OCI-LY3 (cell line): ENCODE measurements around the gene SDHC.
"Not testable (repeated sequence)": the region's sequence is repeated elsewhere in the genome, so short reads cannot be mapped to it uniquely, and the experiment has no call there.

ENCODE experiments used
- H2AFZ ChIP-seq: fragments of 200-600, 300-600 bp; shearing (Covaris generic); 2 replicates; pipeline ENCODE4 v1.6.0; 2014; ENCODE audit warnings: antibody characterized with exemption, low read depth, low read length
- H3K27ac ChIP-seq: fragments of 200-600, 300-600 bp; sonication (generic); 2 replicates; pipeline ENCODE4 v1.5.1; 2014; ENCODE audit warnings: mild to moderate bottlenecking, low read length, moderate library complexity, mixed read lengths
- H3K27me3 ChIP-seq: fragments of 200-600, 300-600 bp; sonication (generic); 2 replicates; pipeline ENCODE4 v1.6.1; 2014; ENCODE audit warnings: low read depth, low read length, mixed read lengths
- H3K36me3 ChIP-seq: fragments of 200-600, 300-600 bp; sonication (generic); replicated peaks from 2 replicates; pipeline ENCODE3; 2014; ENCODE audit warnings: low read depth, low read length, mixed read lengths
- H3K4me1 ChIP-seq: fragments of 300-600, 200-600 bp; sonication (generic); 2 replicates; pipeline ENCODE4 v1.6.1; 2014; ENCODE audit warnings: low read length, mixed read lengths
- H3K4me2 ChIP-seq: fragments of 200-600, 300-600 bp; sonication (generic); 2 replicates; pipeline ENCODE4 v1.6.1; 2014; ENCODE audit warnings: low read length, mixed read lengths
- H3K4me3 ChIP-seq: fragments of 300-600, 200-600 bp; sonication (generic); 2 replicates; pipeline ENCODE4 v1.5.1; 2014; ENCODE audit warnings: antibody characterized with exemption, mild to moderate bottlenecking, low read length, moderate library complexity
- H3K79me2 ChIP-seq: fragments of 300-600, 200-600 bp; shearing (Covaris generic); 2 replicates; pipeline ENCODE4 v1.6.1; 2014; ENCODE audit warnings: mild to moderate bottlenecking, low read length, mixed read lengths
- H3K9ac ChIP-seq: fragments of 300-600, 200-600 bp; shearing (Covaris generic); 2 replicates; pipeline ENCODE4 v1.6.0; 2014; ENCODE audit warnings: mild to moderate bottlenecking, low read length, moderate library complexity
- H3K9me3 ChIP-seq: fragments of 200-600, 300-600 bp; shearing (Covaris generic); 2 replicates; pipeline ENCODE4 v1.6.1; 2014; ENCODE audit warnings: low read length, mixed read lengths; ENCODE audit not compliant: insufficient read depth
- H4K20me1 ChIP-seq: fragments of 200-600, 300-600 bp; sonication (generic); 2 replicates; pipeline ENCODE4 v1.6.1; 2016; ENCODE audit warnings: low read length, mixed read lengths; ENCODE audit not compliant: insufficient read depth
- EZH2phosphoT487 ChIP-seq: fragments of 200-600 bp; shearing (Covaris generic); IDR thresholded peaks from 2 replicates; pipeline ENCODE4 v1.6.1; 2018; ENCODE audit warnings: antibody characterized with exemption, mixed run types, low read depth
- TF ChIP-seq, protein P1 (sequence below): fragments of 200-600, 300-600 bp; sonication (generic); IDR thresholded peaks from 2 replicates; pipeline ENCODE4 v1.5.1; 2014; ENCODE audit warnings: antibody characterized with exemption, low read length, low read depth

The SDHC gene

DNA sequence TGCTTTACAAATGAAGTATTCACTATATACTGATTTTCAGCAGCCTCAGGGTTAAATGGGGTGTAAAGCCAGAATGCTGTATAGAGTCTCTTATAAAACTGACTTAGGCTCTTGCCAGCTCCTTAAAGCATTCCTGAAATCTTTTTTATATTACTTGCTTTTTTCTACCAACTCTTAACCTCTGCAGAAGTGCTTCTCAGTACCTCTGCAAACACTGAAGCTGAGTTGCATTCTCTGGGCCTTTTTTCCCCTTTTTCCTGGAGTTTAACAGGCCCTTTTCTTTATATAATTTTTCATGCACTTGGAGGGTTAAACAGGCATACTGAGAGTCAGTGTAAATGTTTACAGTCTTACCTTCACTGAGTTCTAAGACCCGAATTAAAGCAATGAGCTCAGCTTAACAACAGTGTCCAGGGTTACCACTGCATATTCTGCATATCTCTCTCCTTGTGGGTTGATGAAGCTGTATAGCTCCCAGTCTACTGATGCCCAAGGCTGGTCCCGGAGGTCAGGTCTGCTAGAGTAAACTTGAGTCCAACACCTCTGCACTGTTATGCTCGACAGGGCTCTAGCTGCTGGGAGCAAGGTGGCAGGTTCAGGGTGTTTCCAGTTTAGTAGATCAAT is 94.4 kb downstream of the SDHC start:
- no peak overlapping the region for H2AFZ ChIP-seq
- no peaks in the 10 kb centered on the region for H4K20me1 ChIP-seq
- H3K4me2 ChIP-seq = no peak overlapping the region
- peaks cover 9% of the 10 kb centered on the region for H3K4me1 ChIP-seq
- no peaks in the 10 kb centered on the region for H3K9me3 ChIP-seq
- no peaks in the 10 kb centered on the region for H3K36me3 ChIP-seq
- no peak for TF ChIP-seq EZH2phosphoT487
- TF ChIP-seq, protein P1, sequence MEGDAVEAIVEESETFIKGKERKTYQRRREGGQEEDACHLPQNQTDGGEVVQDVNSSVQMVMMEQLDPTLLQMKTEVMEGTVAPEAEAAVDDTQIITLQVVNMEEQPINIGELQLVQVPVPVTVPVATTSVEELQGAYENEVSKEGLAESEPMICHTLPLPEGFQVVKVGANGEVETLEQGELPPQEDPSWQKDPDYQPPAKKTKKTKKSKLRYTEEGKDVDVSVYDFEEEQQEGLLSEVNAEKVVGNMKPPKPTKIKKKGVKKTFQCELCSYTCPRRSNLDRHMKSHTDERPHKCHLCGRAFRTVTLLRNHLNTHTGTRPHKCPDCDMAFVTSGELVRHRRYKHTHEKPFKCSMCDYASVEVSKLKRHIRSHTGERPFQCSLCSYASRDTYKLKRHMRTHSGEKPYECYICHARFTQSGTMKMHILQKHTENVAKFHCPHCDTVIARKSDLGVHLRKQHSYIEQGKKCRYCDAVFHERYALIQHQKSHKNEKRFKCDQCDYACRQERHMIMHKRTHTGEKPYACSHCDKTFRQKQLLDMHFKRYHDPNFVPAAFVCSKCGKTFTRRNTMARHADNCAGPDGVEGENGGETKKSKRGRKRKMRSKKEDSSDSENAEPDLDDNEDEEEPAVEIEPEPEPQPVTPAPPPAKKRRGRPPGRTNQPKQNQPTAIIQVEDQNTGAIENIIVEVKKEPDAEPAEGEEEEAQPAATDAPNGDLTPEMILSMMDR = no peak
- H3K9ac ChIP-seq = no peak overlapping the region
- no peak overlapping the region for H3K27ac ChIP-seq
- H3K4me3 ChIP-seq = no peak overlapping the region
- H3K79me2 ChIP-seq = no peaks in the 10 kb centered on the region
- 0 out of 2 replicates have a peak, but pooled peaks cover 6% of the 10 kb centered on the region for H3K27me3 ChIP-seq

DNA sequence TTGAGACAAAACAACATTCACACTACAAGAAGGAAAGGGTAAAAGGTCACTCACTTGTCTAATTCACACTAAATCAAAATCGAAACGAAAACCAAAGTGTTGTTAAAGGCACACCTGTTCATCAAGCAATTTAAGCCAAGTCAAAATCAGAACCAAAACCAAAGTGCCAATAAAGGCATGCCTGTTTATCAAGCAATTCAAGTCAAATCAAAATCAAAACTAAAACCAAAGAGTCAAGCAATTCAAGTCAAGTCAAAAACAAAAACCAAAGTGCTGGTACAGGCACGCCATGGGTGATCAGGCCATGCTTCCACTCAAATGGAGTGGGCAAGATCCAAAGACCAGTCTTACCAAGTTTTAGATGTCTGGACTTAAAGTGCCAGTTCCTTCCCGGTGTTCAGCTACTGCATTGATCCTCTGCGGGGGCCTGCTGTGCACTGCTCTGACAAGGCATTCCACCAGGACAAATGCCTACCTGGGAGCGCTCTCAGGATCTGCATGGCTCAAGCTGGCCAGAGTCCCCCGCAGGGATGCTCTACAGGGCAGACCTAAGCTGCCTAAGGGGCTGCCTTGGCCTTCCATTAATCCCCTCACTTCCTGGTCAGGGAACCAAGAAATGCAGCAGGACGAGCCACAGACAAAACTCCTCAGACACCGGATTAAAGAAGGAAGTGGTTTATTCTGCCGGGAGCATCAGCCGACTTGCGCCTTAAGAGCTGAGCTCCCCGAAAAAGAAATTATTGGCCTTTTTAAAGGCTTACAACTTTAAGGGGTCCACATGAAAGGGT is 95.9 kb downstream of the SDHC start:
- H2AFZ ChIP-seq, H4K20me1 ChIP-seq, H3K36me3 ChIP-seq, H3K79me2 ChIP-seq, H3K9ac ChIP-seq, H3K9me3 ChIP-seq, H3K4me3 ChIP-seq, H3K27ac ChIP-seq, H3K27me3 ChIP-seq, H3K4me1 ChIP-seq: not testable (repeated sequence)
- peak overlapping the region; percentile 40 for H3K4me2 ChIP-seq

DNA sequence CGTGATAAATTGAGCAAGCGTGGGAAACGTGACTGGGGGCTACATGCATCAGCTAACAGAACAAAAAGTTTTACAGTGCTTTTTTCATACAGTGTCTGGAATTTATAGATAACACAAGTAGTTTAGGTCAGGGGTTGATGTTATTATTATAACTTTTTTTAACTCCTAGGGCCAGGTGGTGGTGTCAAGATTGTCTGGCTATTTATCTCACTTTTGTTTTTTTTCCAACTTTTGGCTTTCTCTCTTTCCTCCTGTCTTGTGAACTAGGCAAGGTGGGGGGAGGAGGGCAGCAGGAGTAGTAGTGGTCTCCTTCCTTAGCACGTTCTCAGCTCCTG is 96.4 kb downstream of the SDHC start:
- not testable (repeated sequence) for H3K27me3 ChIP-seq, H3K4me2 ChIP-seq

More for the DNA sequence above, 96.4 kb downstream of the SDHC start:
- not testable (repeated sequence) for H3K4me1 ChIP-seq, H3K9ac ChIP-seq, H3K79me2 ChIP-seq, H4K20me1 ChIP-seq, H3K27ac ChIP-seq, H3K4me3 ChIP-seq, H2AFZ ChIP-seq, H3K9me3 ChIP-seq, H3K36me3 ChIP-seq
